Left colon (tissue), 2 donors: ENCODE measurements around the gene ABCC9. TPM values are rescaled to one million over a fixed set of nuclear protein-coding genes. Genes with fewer than 3 reads are reported as not detected.
"Not testable (repeated sequence)": the region's sequence is repeated elsewhere in the genome, so short reads cannot be mapped to it uniquely, and the experiment has no call there.

Experiments
- ATAC-seq: fragments of 200-7000 bp; cut with Tn5 transposase; one replicate; pipeline ENCODE4 v1.9.1; 2020; ENCODE audit warnings: mild to moderate bottlenecking, moderate library complexity
- DNase-seq, 2 donors: peaks; one replicate each; pipeline ENCODE4 v3.0.0-alpha.2; 2020
- intact Hi-C, 2 donors: fragments of 100-400 bp; cut with DNase I in 1 of 2; cut with micrococcal nuclease in 1 of 2; formaldehyde crosslinking; loops; one replicate each; pipeline versions ENCODE4 v1.11.2 to v1.14.0; 2022; cut with DNase I, micrococcal nuclease
- total RNA-seq, 2 donors: library from RNA; stranded (reverse); fragmentation: NEBNext Ultra II Directional; extraction: Animal tissue kit (Norgen Biotek cat#: 25700); gene quantifications; one replicate each; pipeline ENCODE4 v1.2.1, GENCODE V29; 2021
- donor health status: DM: no; HTN: no; CAD: no.
- donor health status: DM: yes; HTN: yes; CAD: no.

Gene ABCC9
- total RNA-seq, 2 donors from 2014 or later, result 1.6 to 5.9 TPM

- peak; percentile 78 for ATAC-seq
- intact Hi-C loops, result no loop called here
- no peak for DNase-seq
Observed at GRCh38 chr12:21800011-21800410, 141.2 kb downstream of the ABCC9 start.

DNA sequence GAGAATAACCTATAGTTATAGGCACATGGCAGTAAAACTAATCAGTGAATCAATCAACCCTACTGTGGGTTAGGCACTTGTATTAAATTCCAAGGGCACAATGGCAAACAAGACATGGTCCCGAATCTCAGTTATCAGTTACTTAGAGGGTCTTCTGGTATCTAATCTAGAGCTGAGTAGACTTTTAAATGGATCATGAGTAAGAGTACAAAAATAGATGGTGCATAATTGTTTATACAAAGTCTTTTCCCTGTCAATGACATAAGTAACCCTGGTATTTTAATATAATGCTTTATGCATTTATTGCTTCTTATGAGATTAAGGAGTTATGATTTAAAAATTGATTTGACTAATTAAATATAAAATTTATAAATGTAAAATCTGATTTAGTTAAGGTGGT is 143.7 kb downstream of the ABCC9 start:
- ATAC-seq (no peak), DNase-seq (no peak)
- intact Hi-C loops, result no loop called here

GRCh38 chr12:21795648-21796328 is 145.4 kb downstream of the ABCC9 start:
- ATAC-seq, result peak; percentile 22
- DNase-seq, result no peak
- intact Hi-C loops, result no loop called here

DNA sequence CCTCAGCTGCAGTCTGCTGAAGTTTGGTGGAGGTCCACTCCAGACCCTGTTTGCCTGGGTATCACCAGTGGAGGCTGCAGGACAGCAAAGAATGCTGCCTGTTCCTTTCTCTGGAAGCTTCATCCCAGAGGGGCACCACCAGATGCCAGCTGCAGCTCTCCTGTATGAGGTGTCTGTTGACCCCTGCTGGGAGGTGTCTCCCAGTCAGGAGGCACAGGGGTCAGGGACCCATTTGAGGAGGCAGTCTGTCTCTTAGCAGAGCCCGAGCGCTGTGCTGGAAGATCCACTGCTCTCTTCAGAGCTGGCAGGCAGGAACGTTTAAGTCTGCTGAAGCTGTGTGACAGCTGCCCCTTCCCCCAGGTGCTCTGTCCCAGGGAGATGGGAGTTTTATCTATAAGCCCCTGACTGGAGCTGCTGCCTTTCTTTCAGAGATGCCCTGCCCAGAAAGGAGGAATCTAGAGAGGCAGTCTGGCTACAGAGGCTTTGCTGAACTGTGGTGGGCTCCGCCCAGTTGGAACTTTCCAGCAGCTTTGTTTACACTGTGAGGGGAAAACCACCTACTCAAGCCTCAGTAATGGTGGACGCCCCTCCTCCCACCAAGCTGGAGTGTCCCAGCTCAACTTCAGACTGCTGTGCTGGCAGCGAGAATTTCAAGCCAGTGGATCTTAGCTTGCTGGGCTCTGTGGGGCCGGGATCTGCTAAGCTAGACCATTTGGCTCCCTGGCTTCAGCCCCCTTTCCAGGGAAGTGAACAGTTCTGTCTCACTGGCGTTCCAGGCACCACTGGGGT is 146.2 kb downstream of the ABCC9 start:
- DNase-seq, intact Hi-C loops: not testable (repeated sequence)

GRCh38 chr12:21789687-21790086 is 151.5 kb downstream of the ABCC9 start:
- DNase-seq, ATAC-seq, intact Hi-C loops: not testable (repeated sequence)

More for the DNA sequence above, 146.2 kb downstream of the ABCC9 start:
- ATAC-seq, result not testable (repeated sequence)

- ATAC-seq, result no peak
Observed at GRCh38 chr12:21788089-21788983, 152.9 kb downstream of the ABCC9 start.

GRCh38 chr12:21786041-21786531 is 155.1 kb downstream of the ABCC9 start:
- DNase-seq, result no peak
- no peak for ATAC-seq
- intact Hi-C loops, result no loop called here

More at GRCh38 chr12:21788089-21788983, 152.9 kb downstream of the ABCC9 start:
- intact Hi-C loops, result no loop called here
- DNase-seq, result no peak

- DNase-seq, ATAC-seq, intact Hi-C loops: not testable (repeated sequence)
Observed at GRCh38 chr12:21782723-21783122, 158.5 kb downstream of the ABCC9 start.

DNA sequence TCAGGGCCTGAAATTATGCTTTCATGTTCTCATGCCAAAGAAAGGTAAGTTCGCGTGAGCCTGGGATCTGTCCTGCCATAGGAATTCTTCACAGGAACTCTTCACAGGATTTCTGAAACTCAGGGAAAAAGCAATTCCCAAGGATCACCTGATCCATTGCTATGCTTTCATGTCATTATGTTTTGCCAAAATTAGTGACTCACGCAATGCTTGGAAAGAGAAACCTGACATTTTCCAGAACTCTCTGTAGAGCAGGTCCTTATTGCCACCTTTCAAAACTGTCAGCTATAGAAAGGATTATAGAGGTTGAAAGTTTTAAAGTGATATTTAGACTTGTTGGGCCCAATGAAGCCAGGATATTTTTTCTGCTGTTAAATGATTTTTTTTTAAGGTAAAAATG is 160.4 kb downstream of the ABCC9 start:
- ATAC-seq (no peak), DNase-seq (no peak)

GRCh38 chr12:21776175-21776574 is 165.1 kb downstream of the ABCC9 start:
- DNase-seq (no peak), ATAC-seq (no peak)
- intact Hi-C loops, result no loop called here

More for the DNA sequence above, 160.4 kb downstream of the ABCC9 start:
- intact Hi-C loops, result no loop called here

GRCh38 chr12:21775133-21775820 is 165.9 kb downstream of the ABCC9 start:
- no peak for ATAC-seq
- intact Hi-C loops, result no loop called here

GRCh38 chr12:21774358-21775132 is 166.7 kb downstream of the ABCC9 start, which contains the start of gene KCNJ8:
Gene KCNJ8 (minus strand): TSS chr12:21774706. CDS start chr12:21773616, 1,090 bp downstream.
- intact Hi-C loops, result no loop called here
- DNase-seq (peak; percentile 34 to 53), ATAC-seq (peak; percentile 61)

More at GRCh38 chr12:21775133-21775820, 165.9 kb downstream of the ABCC9 start:
- DNase-seq, result no peak

DNA sequence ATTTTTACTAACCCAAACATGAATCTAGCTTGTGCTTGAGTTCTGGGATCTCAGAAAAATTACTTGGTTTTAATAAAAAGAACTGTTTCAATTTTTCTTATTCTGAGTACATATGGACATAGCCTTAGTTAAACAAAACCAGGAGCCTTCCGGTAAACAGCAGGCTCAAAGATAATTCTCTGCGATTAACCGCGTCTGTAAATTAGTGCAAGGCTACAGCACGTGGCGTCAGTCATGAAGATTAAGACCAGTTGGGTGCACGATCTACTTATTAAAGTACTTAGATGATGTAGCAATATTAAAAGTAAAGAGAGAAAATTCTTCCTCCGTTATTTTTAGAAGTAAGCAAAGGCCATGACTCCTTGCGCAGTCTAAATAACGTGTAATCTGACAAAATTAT is 167.4 kb downstream of the ABCC9 start:
- DNase-seq (no peak), ATAC-seq (no peak)
- intact Hi-C loops, result no loop called here

DNA sequence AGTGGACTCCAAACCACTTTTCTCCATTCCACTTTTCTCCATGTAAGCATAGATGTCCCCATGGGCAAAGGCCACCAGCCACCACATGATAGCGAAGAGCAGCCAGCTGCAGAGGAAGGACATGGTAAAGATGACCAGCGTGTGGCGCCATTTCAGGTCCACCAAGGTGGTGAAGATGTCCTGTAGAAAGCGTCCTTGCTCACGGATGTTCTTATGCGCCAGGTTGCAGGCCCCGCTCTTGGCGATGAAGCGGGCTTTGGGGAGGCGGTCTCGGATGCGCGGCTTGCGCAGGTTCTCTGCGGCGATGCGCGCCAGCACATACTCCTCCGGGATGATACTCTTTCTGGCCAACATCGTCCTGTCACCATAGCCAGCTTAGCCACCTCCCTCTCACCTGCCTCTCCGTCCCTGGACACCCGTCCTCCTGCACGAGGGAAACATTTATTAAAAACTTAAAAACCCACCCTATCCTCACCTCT is 167.9 kb downstream of the ABCC9 start:
- DNase-seq, result peak; percentile 28 to 31
- ATAC-seq, result peak; percentile 31
- intact Hi-C loops, result no loop called here

DNA sequence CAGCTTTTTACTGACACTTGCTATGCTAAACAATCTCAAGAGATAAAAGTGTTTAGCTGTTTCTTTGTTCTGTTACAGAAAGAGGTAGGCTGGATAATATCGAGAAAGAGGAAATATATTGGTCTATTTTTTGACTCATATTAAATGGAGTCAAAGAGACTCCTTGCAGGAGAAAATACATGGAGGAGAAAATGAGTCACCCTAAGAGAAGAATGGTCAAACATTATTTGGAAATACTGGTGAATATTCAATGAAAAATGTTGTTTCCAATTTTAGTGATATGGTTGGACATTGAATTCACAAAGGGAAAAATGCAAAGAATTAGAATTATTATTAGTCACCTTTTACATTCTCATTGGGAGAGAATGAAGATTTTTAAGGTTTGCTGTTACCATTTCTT is 169.9 kb downstream of the ABCC9 start:
- DNase-seq (no peak), ATAC-seq (no peak)
- intact Hi-C loops, result no loop called here

GRCh38 chr12:21769307-21769706 is 171.9 kb downstream of the ABCC9 start:
- ATAC-seq (no peak), DNase-seq (no peak)
- intact Hi-C loops, result no loop called here

DNA sequence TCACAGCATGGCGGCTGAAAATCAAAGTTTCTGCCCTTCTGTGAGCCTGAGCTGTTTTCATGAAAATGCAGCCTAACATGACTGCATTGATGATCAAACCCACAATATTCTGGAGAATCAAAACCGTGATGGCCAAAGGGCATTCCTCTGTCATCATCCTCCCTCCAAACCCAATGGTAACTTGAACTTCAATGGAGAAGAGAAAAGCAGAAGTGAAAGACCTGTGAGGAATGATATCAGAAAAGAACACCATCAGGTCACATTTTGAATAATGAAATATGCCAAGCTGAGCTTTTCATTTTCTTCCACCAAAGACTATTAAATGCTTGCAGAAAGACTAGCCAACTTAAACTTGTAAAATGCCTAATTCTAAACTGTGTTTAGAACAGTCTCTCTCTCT is 174.8 kb downstream of the ABCC9 start:
- ATAC-seq (no peak), DNase-seq (no peak)
- intact Hi-C loops, result no loop called here
